Mesothelial cell of epicardium (in vitro differentiated cells): ENCODE measurements around the gene P4HTM. TPM values are rescaled to one million over a fixed set of nuclear protein-coding genes. Genes with fewer than 3 reads are reported as not detected.

Source experiments
- DNase-seq, 2 experiments: peaks; one replicate each; pipeline ENCODE4 v3.0.0; 2021; ENCODE audit warnings: low spot score in 2 of 2; ENCODE audit not compliant: unreplicated experiment in 2 of 2
- H3K27ac Mint-ChIP-seq: 2 replicates; pipeline ENCODE4 v1.8.0; 2021; ENCODE audit warnings: mixed read lengths
- H3K27me3 Mint-ChIP-seq: 2 replicates; pipeline ENCODE4 v1.8.0; 2021; ENCODE audit warnings: low read depth, mixed read lengths
- H3K36me3 Mint-ChIP-seq: 2 replicates; pipeline ENCODE4 v1.8.0; 2021; ENCODE audit warnings: mixed read lengths
- H3K4me1 Mint-ChIP-seq: 2 replicates; pipeline ENCODE4 v1.8.0; 2021; ENCODE audit warnings: mixed read lengths
- H3K4me3 Mint-ChIP-seq: 2 replicates; pipeline ENCODE4 v1.8.0; 2021; ENCODE audit warnings: mild to moderate bottlenecking, moderate library complexity, mixed read lengths
- H3K9me3 Mint-ChIP-seq: 2 replicates; pipeline ENCODE4 v1.8.0; 2021; ENCODE audit warnings: mixed read lengths
- CTCF ChIP-seq: fragments of 200-600 bp; sonication (generic); IDR thresholded peaks from one replicate; pipeline ENCODE4 v1.5.0; 2021; ENCODE audit warnings: antibody characterized with exemption; ENCODE audit not compliant: unreplicated experiment
- total RNA-seq: library from RNA; stranded (reverse); gene quantifications from 3 replicates; pipeline ENCODE4 v1.2.1, GENCODE V29; 2021

P4HTM gene
- total RNA-seq, 1 donor from 2014 or later: 58.4 TPM

DNA sequence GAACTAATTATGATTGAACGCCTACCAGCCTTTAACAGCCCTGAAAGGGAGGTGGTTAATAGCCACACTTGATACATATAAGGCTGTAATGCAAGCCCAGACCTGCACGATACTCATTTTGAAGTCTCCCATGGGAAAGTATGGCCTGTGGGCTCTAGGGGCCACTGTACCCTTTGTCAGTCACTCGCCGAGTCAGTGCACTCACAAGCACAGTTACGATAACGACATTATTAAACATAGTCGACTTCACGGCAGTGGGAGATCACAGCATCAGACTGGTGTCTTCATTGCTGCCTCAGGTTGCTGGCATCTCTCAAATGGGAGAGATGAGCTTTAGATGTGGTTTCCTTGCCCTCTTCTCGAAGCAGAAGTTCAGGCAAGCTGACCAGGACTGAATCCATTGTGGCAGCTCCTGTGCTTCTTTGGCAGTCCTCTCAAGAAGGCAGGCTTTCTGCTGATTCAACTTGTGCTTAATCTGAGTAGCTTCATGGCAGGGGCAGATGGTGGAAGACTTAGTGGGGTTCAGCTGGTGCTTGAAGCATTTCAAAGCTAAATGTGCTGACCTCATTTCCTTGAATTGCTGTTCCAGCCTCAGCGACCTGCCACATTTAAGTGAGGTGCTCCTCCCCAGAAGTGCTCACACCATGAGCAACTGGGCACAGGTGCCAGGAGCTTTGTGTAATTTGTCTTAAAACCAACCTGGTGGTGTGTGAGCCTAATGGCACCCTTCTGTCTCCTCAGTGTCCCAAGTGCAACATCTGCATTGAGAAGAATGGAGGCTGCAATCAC, 15.8 kb upstream of the P4HTM start:
- Mint-ChIP-seq H3K4me3 (no peak overlapping the region), H3K27ac (no peak overlapping the region), H3K27me3 (no peaks in the 10 kb centered on the region), H3K4me1 (no peaks in the 10 kb centered on the region), H3K9me3 (no peaks in the 10 kb centered on the region), H3K36me3 (peaks cover 40% of the 10 kb centered on the region)
- no peak for DNase-seq
- TF ChIP-seq CTCF: no peak

DNA sequence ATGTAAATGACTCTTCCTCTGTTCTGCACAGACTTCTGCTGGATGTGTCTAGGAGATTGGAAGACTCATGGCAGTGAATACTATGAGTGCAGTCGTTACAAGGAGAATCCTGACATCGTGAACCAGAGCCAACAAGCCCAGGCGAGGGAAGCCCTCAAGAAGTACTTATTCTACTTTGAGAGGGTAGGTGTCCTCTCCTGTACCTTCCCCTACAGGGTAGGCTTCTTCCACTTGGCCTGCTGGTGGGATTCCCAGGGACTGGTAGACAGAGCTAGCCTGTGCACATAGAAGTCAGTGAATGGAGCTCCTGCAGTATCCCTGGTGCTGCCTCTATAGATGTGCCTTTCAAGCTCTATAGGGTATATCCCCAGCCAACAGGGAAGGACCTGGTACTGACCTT, 10.6 kb upstream of the P4HTM start:
- Mint-ChIP-seq H3K4me3 (no peak overlapping the region), H3K27me3 (no peaks in the 10 kb centered on the region), H3K36me3 (peaks cover 39% of the 10 kb centered on the region), H3K9me3 (no peaks in the 10 kb centered on the region), H3K4me1 (no peaks in the 10 kb centered on the region), H3K27ac (no peak overlapping the region)
- DNase-seq: no peak
- TF ChIP-seq CTCF: no peak

DNA sequence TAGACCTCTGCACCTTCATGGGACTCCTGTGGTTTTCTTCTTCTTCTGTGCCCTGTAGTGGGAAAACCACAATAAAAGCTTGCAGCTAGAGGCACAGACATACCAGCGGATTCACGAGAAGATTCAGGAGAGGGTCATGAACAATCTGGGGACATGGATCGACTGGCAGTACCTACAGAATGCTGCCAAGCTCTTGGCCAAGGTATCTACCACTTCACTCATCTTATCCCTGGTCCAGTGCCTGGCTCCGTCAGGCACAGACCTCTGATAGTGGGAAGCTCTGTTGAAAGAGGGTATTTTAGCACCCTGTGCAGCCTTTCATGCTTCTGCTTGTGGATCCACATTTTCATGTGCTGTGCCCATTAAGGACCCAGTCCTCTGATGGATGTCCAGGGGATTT, 9.7 kb upstream of the P4HTM start:
- Mint-ChIP-seq H3K9me3 (no peaks in the 10 kb centered on the region), H3K36me3 (peaks cover 31% of the 10 kb centered on the region), H3K4me1 (no peaks in the 10 kb centered on the region), H3K27ac (no peak overlapping the region), H3K4me3 (no peak overlapping the region), H3K27me3 (no peaks in the 10 kb centered on the region)
- no peak for TF ChIP-seq CTCF
- DNase-seq: no peak

DNA sequence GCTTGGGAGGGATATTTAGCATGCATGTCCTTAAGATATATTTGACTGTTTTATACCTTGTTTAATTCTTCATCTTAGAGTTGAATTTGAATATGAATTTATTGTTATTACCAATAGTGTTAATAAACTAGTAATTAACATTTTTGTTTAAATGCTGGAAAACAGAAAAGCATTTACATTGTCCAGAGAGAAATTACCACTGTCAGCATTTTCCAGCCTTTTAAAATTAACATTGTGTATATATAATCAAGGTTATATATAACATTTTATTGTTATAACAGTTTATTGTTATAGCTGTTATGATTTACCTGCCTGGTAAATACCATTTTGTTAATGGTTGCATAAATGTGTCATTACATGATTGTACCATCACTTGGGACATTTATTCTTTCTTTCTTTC, 8.0 kb upstream of the P4HTM start:
- H3K27ac Mint-ChIP-seq: no peak overlapping the region
- H3K4me1 Mint-ChIP-seq: no peaks in the 10 kb centered on the region
- H3K27me3 Mint-ChIP-seq: no peaks in the 10 kb centered on the region
- H3K9me3 Mint-ChIP-seq: no peaks in the 10 kb centered on the region
- no peak for TF ChIP-seq CTCF
- peaks cover 27% of the 10 kb centered on the region for H3K36me3 Mint-ChIP-seq
- no peak for DNase-seq
- no peak overlapping the region for H3K4me3 Mint-ChIP-seq

GRCh38 chr3:48982686-48983085, 7.4 kb upstream of the P4HTM start:
- peaks cover 27% of the 10 kb centered on the region for H3K36me3 Mint-ChIP-seq
- TF ChIP-seq CTCF: no peak
- DNase-seq: no peak
- no peak overlapping the region for H3K4me3 Mint-ChIP-seq
- H3K27ac Mint-ChIP-seq: no peak overlapping the region
- H3K9me3 Mint-ChIP-seq: no peaks in the 10 kb centered on the region
- H3K4me1 Mint-ChIP-seq: no peaks in the 10 kb centered on the region
- H3K27me3 Mint-ChIP-seq: no peaks in the 10 kb centered on the region
